GM18526 (cell line): Measurements from ENCODE around the gene AUTS2.

Experiments
- POLR2A ChIP-seq: IDR thresholded peaks from 3 replicates; pipeline ENCODE4 v1.6.1; 2011; ENCODE audit not compliant: insufficient read length; ENCODE audit errors: extremely low read depth

Gene AUTS2

DNA sequence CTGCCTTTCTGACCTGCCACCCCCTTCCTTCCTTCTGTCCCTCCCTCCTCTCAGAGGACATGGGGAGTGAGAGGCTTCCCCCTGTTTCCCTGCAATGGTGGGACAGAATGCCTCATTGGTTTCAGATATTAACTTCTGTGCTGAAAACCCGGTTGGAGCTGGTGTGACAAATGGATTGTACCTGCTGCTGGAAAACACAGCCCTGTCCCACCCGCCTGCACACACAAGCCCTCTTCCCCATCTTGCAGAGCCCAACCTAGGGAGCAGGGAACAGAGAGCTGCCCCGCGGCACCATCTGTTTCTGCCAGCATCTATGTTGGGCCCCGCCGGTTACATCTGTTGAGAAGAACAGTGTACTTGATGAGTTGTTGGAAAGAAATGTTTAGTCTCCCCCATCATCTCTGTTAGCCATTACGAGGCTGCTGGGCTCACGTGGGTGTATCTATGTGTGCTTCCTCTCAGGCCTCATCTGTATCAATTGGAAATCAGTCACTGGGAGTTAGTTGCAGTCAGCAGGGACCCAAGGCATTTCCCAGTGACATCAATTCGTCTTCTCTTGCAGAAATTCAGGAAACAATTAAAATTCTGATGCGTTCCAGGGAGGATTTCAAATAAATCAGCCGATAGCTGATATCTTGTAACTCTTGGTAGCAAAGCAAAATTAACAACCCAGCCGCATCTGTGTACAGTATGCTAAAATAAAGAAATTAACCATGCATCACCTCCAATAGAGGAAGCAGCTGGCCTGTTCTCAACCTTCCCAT, 808.1 kb downstream of the AUTS2 start:
- no peak for TF ChIP-seq POLR2A

DNA sequence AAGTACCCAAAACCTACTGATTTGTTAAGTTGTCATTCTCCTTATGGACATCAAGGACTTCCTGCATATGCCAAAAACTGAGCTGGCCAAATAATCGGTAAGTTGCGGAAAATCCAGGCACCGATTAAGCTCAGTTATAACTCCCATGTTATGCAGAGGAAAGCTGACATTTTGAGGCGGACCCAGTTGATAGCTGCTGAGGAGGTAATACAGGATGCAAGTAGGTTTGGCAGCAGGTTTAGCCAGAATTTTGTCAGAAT, 808.6 kb downstream of the AUTS2 start:
- TF ChIP-seq POLR2A, result no peak

DNA sequence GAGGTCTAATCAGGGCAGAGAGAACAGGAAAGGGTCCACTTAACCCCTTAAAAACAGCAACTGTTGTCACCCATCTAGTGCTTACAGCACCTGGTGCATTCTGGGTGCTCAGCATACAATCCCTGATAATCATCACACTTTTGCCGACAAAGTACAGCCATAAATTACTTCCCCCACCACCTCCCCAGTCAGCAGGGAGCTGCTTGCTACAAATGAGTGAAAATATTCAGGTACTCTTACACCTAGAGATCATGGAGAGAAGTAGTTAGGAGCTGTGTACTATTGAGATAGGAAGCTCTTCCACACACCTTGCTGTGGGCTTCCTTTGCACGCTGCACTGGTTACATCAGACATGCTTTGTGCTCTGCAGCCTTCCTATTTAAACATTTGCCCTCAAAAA, 810.2 kb downstream of the AUTS2 start:
- no peak for TF ChIP-seq POLR2A

DNA sequence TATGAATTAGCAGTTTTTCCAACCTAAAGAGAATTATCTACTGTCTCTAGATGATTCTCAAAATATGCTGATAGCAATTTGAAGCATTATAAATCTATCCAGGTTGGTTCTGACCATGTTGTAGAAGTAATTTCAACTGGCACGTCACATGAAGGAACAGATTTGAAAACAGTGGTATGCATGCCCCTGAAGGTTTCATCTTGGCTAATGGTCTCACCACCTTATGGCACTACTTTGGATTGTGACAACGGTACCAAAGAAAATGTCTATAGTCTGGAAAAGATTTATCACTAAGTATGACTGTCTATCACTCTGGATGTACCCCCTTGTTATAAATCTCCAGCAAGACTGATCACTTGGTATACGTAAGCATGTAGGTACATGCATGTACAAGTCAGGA, 810.6 kb downstream of the AUTS2 start:
- TF ChIP-seq POLR2A, result no peak

DNA sequence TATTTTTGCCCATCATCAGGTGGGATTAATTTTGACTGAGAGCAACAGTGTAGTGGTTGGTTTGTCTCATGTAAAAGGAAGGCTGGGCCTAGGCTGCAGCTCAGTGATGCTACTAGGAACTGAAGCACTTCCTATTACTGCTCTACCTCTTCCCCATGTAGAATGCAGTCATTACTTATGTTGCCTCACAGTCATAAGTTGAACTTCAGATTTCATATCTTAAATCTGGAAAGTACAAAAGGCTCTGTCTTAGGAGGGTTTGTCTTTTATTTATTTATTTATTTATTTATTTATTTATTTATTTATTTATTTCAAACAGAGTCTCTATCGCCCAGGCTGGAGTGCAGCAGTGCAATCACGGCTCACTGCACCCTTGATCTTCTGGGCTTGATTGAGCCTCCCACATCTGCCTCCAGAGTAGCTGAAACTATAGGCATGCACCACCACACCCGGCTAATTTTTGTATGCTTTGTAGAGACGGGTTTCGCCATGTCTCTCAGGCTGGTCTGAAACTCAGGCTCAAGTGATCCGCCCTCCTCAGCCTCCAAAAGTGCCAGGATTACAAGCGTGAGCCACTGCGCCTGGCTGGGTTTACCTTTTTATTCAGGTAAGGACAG, 812.0 kb downstream of the AUTS2 start:
- TF ChIP-seq POLR2A, result no peak

DNA sequence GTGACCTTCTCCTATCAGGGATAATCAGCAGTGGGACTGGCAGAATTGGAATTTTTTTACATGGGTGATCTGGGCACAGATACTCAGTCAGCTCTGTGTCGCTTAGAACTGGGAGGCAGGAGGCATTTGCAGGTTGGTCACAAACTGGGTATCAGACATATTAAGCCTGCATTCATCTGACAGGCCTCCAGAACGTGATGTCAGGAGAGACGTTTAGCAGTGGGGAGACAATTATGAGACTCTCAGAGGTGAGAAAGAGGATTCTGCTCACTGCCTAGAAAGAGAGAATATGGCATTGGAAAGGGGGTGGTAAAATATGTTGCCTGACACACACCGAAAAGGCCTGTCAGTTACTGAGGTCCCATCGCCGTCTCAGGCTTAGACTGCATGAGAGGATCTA, 816.1 kb downstream of the AUTS2 start:
- no peak for TF ChIP-seq POLR2A

DNA sequence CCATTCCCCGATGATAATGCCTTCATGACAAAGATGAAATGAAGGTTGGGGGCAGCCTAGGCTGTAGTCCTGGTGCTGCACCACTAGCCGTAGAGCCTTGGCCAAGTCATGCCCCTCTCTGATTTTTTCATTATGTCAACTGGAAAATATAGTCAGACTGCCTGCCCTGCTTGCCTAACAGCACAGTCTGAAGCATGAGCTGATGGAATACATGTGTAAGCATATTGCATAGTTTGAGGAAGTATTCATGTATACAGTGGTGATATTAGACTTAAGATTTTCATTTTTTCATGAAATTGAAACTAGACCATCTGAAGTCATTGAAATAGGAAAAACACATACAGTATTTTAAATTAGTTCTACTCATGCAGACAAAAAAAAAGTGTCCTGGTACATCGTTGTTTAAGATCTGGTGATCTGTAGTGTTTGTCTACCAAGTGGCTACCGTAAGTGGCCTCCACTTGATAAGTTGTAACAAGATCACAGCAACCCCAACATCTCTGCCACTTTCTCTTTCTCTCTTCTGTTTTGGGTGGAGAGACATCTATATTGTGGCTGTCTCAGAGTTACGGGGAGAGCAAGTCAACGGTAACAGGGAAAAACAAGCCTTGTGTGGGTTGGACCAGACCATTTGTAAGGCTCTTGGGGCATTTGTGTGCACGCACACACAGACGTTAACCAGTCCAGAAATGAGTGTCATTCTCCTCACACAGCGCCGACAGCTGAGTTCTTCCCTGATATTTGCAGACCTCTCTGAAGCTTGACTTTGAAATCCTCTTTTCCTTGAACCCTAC, 817.1 kb downstream of the AUTS2 start:
- TF ChIP-seq POLR2A, result no peak

DNA sequence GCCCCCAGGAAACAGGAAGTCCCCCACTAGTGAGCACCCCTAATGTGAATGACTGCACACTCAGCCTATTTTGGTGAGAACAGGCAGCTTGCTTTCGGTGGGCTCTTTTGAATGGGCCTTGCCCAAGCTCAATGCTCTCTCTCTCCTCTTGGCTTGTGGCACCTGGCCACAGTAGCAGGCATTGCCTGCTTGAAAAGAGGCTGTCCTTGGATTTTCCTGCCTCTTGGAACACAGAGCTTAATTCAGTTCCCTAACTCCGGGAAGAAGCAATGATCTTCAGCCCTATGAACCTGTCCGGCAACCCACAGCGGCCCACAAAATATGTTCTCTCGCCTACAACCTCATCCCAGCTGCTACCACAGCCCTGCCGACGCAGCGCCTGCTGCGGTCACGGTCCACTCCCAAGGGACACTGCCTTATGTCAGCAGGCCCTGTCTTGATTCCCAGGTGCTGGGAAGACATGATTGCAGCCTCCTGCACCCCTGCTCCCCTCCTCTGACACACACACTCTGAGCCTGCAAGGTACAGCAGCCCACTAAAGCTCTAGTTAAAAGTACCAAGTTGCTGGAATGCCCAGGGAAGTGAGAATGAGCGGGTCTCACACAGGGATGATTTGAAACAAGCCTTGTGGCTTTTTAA, 818.2 kb downstream of the AUTS2 start:
- TF ChIP-seq POLR2A, result no peak

DNA sequence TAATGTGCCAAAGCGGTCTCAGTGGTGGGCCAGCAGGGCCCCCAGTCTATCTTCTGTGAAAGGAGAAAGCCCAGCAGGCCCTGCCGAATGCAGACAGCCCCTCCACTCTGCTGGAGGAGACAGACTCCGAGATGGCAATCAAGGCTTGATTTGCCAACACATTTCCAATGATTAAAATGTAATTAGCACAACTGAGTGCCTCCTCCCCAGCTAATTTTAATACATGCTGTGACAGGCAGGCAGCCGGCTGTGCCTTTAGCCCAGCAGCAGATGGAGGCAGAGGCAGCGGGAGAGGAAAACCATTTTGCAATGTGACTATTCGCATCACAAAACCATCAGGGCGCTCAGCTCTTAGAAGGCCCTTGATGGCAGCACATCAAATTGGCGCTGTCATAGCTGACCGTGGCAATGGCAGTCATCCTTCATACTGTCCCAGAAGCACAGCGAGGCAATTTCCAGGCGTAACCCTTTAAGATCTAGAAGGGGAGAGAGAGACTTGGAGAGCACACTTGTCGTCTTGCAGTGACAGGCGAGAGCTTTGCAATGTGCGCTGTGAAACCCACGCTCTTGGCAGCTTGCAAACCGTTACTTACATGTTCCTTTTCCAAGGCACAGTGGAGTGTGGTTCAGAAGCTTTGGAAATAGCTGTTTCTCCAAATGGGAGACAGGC, 818.8 kb downstream of the AUTS2 start:
- no peak for TF ChIP-seq POLR2A

DNA sequence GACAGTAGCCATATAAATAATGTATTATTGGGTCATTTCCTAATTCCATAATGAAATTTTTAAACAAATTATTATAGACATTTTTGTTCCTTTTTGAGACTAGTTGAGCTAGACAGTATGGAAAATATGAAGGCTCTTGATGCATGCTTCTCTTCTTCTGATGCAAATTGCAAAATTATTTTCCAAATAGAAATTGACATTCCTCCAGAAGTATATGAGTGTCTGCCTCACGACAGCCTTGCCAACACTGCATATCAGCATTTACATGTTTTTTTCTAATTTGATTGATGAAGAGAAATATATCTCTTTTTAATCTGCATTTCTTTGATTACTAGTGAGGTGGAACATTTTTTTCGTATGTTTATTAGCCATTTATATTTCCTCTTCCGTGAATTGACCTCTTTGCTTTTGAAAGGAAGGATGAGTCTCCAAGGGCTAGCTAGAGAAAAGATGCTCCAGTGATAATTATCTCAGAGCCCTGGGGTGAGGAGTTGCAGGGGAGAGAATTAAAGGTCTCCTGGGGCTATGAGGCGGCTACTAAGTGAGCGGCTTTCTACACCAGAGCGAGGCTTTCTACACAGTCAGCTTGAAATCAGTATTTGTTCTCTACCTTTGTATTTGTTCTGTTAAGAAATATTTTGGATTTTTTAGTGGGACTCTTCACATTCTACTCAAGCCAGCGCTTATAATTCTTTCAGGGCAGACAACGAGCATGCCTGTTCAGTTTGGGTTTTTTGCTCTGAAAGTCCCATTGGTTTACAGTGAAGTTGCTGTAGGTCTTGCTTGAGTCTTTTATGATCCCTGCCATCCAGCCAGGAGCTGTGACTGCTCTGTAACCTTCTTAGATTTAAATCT, 821.5 kb downstream of the AUTS2 start:
- no peak for TF ChIP-seq POLR2A

DNA sequence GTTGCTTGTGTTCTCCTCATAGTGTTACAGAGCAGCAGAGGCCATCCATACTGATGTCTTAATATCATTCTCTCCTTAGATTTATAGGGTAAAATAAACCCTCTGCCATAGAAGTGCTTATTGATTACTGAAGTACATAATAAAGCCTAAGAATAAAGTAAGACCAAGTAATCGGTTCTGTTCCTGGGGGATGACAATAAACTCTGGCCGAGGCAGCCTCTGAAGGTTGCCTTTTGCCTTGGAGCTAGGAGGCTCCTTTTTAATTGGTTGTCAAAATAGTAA, 822.0 kb downstream of the AUTS2 start:
- TF ChIP-seq POLR2A, result no peak

DNA sequence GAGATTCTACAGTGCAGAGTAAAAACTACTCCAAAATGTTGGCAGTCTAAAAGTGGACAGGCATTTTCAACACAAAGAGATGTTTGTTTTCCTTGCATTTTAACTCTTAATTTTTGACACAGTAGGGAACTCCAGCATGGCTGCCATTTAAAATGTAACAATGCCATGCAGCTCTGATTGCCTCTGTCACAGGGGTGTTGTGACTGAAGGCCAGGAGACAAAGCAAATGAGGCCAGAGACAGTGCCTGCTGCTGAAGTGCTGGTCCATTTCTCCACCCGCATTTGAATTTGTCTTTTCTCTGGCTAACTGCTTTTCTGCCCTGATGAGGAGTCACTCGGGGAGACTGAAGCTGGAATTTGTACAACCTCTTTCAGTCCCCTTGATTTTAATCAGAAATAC, 823.0 kb downstream of the AUTS2 start:
- no peak for TF ChIP-seq POLR2A

DNA sequence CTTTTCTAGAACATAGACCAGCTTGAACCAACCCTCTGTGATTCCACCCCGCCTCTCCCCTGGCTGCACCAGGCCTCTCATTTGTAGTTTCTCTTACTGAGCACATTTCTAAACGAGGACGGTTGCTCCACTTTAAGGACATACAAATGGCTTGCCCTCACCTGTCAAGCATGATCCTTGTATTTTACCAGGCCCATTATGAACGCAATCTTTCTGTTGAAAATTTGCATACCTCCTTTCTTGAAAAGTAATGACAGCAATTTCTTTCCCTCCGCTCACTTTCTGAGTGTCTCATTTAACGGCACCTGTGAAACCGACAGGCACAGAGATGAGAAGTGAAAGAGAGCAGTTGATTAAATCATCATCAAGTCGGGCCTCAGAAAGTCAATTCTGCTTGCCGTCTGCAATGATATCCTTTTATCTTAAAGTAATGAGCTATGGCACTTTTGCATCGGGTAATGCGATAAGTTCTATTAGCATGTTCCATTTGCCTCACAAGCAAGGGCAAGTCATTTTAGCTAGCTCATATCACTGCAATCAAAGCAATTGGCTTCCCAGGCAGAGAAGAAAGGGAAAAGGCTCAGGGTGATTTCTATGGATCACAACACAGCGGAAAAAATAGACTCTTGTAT, 828.1 kb downstream of the AUTS2 start:
- TF ChIP-seq POLR2A, result no peak

DNA sequence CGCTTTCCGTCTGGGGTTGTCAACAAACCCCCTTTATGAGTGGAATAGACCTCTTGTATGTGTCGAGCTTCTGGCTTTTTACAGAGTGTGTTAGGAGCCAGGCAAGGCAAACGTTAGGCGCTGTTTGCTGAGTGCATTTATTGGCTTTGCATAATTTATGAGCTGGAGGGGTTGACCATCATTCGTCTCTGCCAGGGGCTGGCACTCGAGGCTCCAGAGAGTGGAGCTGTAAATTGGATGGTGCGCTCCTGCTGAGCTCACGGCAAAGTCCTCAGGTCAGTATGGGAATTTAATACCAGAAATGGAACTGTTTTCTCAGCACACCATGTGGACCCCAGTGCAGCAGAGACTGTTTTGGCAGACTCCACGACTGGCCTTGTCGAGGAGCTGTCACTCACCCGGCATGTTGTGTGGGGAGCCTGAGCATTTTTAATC, 834.3 kb downstream of the AUTS2 start:
- no peak for TF ChIP-seq POLR2A
